ACHN (cell line): ENCODE results near the gene KPNA2.
"Not testable (repeated sequence)": the region's sequence is repeated elsewhere in the genome, so short reads cannot be mapped to it uniquely, and the experiment has no call there.

Experiments used
- DNase-seq: peaks from one replicate; pipeline ENCODE4 v3.0.0-alpha.2; 2015
- in situ Hi-C: cut with HindIII; loops from 2 replicates; pipeline ENCODE4 v1.10.0; 2017; ENCODE audit warnings: low sequenced_read_pairs, low pct_ligation_motif_present, low pct_unique_long_range_greater_than_20kb

The KPNA2 gene

GRCh38 chr17:68035523-68036303 is at the start of gene KPNA2:
KPNA2 (plus strand) TSS chr17:68035735; CDS start chr17:68037133, 1,398 bp downstream.
- DNase-seq, result peak; percentile 98
- in situ Hi-C loops, result no loop called here

GRCh38 chr17:67990909-67991308 is 44.6 kb upstream of the KPNA2 start:
- in situ Hi-C loops, result no loop called here
- DNase-seq, result no peak

GRCh38 chr17:67992548-67993152 is 42.9 kb upstream of the KPNA2 start:
- no peak for DNase-seq
- in situ Hi-C loops, result no loop called here

GRCh38 chr17:67993153-67993997 is 42.2 kb upstream of the KPNA2 start:
- in situ Hi-C loops, result no loop called here
- DNase-seq, result peak; percentile 89

GRCh38 chr17:67993998-67994361 is 41.6 kb upstream of the KPNA2 start:
- peak; percentile 31 for DNase-seq
- in situ Hi-C loops, result no loop called here

- in situ Hi-C loops, result no loop called here
- peak; percentile 78 for DNase-seq
Observed at GRCh38 chr17:67994817-67995569, 40.5 kb upstream of the KPNA2 start.

- peak; percentile 29 for DNase-seq
- in situ Hi-C loops, result no loop called here
Observed at GRCh38 chr17:67995570-67996263, 39.8 kb upstream of the KPNA2 start.

GRCh38 chr17:67996301-67997171 is 39.0 kb upstream of the KPNA2 start, which contains the start of gene C17orf58:
C17orf58 (minus strand) TSS chr17:67996469; CDS start chr17:67996198, 271 bp downstream.
- DNase-seq, in situ Hi-C loops: not testable (repeated sequence)

- DNase-seq, result no peak
Observed at GRCh38 chr17:67998466-67998865, 37.1 kb upstream of the KPNA2 start.

GRCh38 chr17:67999291-67999911 is 36.1 kb upstream of the KPNA2 start:
- DNase-seq, result peak; percentile 11
- in situ Hi-C loops, result no loop called here

More at GRCh38 chr17:67998466-67998865, 37.1 kb upstream of the KPNA2 start:
- in situ Hi-C loops, result no loop called here

- no peak for DNase-seq
- in situ Hi-C loops, result no loop called here
Observed at GRCh38 chr17:68004201-68004600, 31.3 kb upstream of the KPNA2 start.

GRCh38 chr17:68006797-68007196 is 28.7 kb upstream of the KPNA2 start:
- in situ Hi-C loops, result no loop called here
- no peak for DNase-seq

- peak; percentile 45 for DNase-seq
- in situ Hi-C loops, result no loop called here
Observed at GRCh38 chr17:68011199-68011665, 24.3 kb upstream of the KPNA2 start.

- no peak for DNase-seq
- in situ Hi-C loops, result no loop called here
Observed at GRCh38 chr17:68013385-68013784, 22.1 kb upstream of the KPNA2 start.

GRCh38 chr17:68015081-68015723 is 20.3 kb upstream of the KPNA2 start:
- no peak for DNase-seq
- in situ Hi-C loops, result no loop called here

- in situ Hi-C loops, result no loop called here
- DNase-seq, result no peak
Observed at GRCh38 chr17:68016838-68017237, 18.7 kb upstream of the KPNA2 start.
